ENCODE results near the gene PRAF2. TPM values are rescaled to one million over a fixed set of nuclear protein-coding genes. Genes with fewer than 3 reads are reported as not detected.
A peak's percentile ranks its signal among the peaks of the same experiment; 100 is the strongest.

Gene PRAF2
- total RNA-seq, 2 experiments from 2014 or later = 17.1 to 21.0 TPM

GRCh38 chrX:49102190-49102589 is 28.4 kb upstream of the PRAF2 start:
- intact Hi-C loops (cut with DNase I, micrococcal nuclease) = loop anchor here in 1 of 2 experiments (2.0 kb wide), 1 partner anchor 21 kb away; the partner anchor contains the start of gene GPKOW
- no peak for TF ChIP-seq CTCF (IDR thresholded peaks at IDR 0.05)
- no peaks in the 10 kb centered on the region for H3K27me3 ChIP-seq (ENCODE audit: control insufficient read depth in 1 of 2, insufficient read depth in 2 of 2, low read length in 2 of 2)
- H3K27ac Mint-ChIP-seq = no peak overlapping the region
- peak overlapping the region; percentile 69 for H3K4me3 Mint-ChIP-seq
- POLR2A ChIA-PET = no interaction called here
- H3K4me3 ChIP-seq (ENCODE audit: low read length) = no peak overlapping the region
- peaks cover 17% of the 10 kb centered on the region for H3K4me1 ChIP-seq (ENCODE audit: insufficient read depth, low read length)
- H3K36me3 ChIP-seq (ENCODE audit: insufficient read depth, low read length) = no peaks in the 10 kb centered on the region
- H3K27ac ChIP-seq (ENCODE audit: low read depth in 1 of 2, low read length in 2 of 2) = no peak overlapping the region
- DNase-seq (no peak), ATAC-seq (ENCODE audit: poor library complexity) (no peak)
- H3K27me3 Mint-ChIP-seq = no peaks in the 10 kb centered on the region
- peaks cover 11% of the 10 kb centered on the region for H3K4me1 Mint-ChIP-seq (ENCODE audit: low read depth)
- no peaks in the 10 kb centered on the region for H3K9me3 ChIP-seq (ENCODE audit: control insufficient read depth in 1 of 2, insufficient read depth in 1 of 2, low read length in 2 of 2)
- no peaks in the 10 kb centered on the region for H3K9me3 Mint-ChIP-seq
- H3K36me3 Mint-ChIP-seq (ENCODE audit: low read depth) = peaks cover 9% of the 10 kb centered on the region
- CTCF ChIA-PET = no interaction called here

- intact Hi-C loops (cut with DNase I, micrococcal nuclease) = loop anchor here (2.0 kb wide), 2 partner anchors 27 to 59 kb away; partner anchors contain the start of genes PRAF2 (in 1 of the 2) and TFE3 (in 1 of the 2)
- no peak for TF ChIP-seq CTCF (IDR thresholded peaks at IDR 0.05)
- peaks cover 11% of the 10 kb centered on the region for H3K4me1 Mint-ChIP-seq (ENCODE audit: low read depth)
- H3K4me3 Mint-ChIP-seq = peak overlapping the region; percentile 54
- Histone ChIP-seq H3K36me3 (ENCODE audit: insufficient read depth, low read length) (no peaks in the 10 kb centered on the region), H3K9me3 (ENCODE audit: control insufficient read depth in 1 of 2, insufficient read depth in 1 of 2, low read length in 2 of 2) (no peaks in the 10 kb centered on the region), H3K4me1 (ENCODE audit: insufficient read depth, low read length) (peaks cover 17% of the 10 kb centered on the region), H3K4me3 (ENCODE audit: low read length) (peak overlapping the region; percentile 66), H3K27me3 (ENCODE audit: control insufficient read depth in 1 of 2, insufficient read depth in 2 of 2, low read length in 2 of 2) (no peaks in the 10 kb centered on the region), H3K27ac (ENCODE audit: low read depth in 1 of 2, low read length in 2 of 2) (peak overlapping the region in 1 of 2 donors; percentile 75)
- no peaks in the 10 kb centered on the region for H3K27me3 Mint-ChIP-seq
- H3K36me3 Mint-ChIP-seq (ENCODE audit: low read depth) = peaks cover 4% of the 10 kb centered on the region
- ATAC-seq (ENCODE audit: poor library complexity) = no peak
- no peak for DNase-seq
- H3K9me3 Mint-ChIP-seq = no peaks in the 10 kb centered on the region
- ChIA-PET POLR2A (interaction anchor here (1.0 kb wide), 7 partner anchors 21 to 562 kb away, joined by 3 to 9 read pairs (median 6); partner anchors contain the start of genes OTUD5, TBC1D25, TFE3 and WDR45), CTCF (no interaction called here)
- H3K27ac Mint-ChIP-seq = no peak overlapping the region
These were observed 27.8 kb upstream of the PRAF2 start for GRCh38 chrX:49101629-49101984.

- DNase-seq (peak; percentile 75 to 95 (median 84)), ATAC-seq (ENCODE audit: poor library complexity) (peak; percentile 90)
- Mint-ChIP-seq H3K9me3 (no peaks in the 10 kb centered on the region), H3K27ac (peak overlapping the region; percentile 87), H3K4me1 (ENCODE audit: low read depth) (peaks cover 11% of the 10 kb centered on the region), H3K4me3 (peak overlapping the region; percentile 94), H3K27me3 (no peaks in the 10 kb centered on the region), H3K36me3 (ENCODE audit: low read depth) (peaks cover 4% of the 10 kb centered on the region)
- CTCF ChIA-PET = interaction anchor here (1.2 kb wide), 1 partner anchor 92 kb away, joined by 3 read pairs; no protein-coding TSS in a partner anchor
- Histone ChIP-seq H3K9me3 (ENCODE audit: control insufficient read depth in 1 of 2, insufficient read depth in 1 of 2, low read length in 2 of 2) (no peaks in the 10 kb centered on the region), H3K4me3 (ENCODE audit: low read length) (peak overlapping the region; percentile 66), H3K4me1 (ENCODE audit: insufficient read depth, low read length) (peaks cover 17% of the 10 kb centered on the region), H3K36me3 (ENCODE audit: insufficient read depth, low read length) (no peaks in the 10 kb centered on the region), H3K27me3 (ENCODE audit: control insufficient read depth in 1 of 2, insufficient read depth in 2 of 2, low read length in 2 of 2) (no peaks in the 10 kb centered on the region), H3K27ac (ENCODE audit: low read depth in 1 of 2, low read length in 2 of 2) (peak overlapping the region; percentile 75 to 81)
- TF ChIP-seq CTCF (IDR thresholded peaks at IDR 0.05) = no peak
- POLR2A ChIA-PET = interaction anchor here (1.0 kb wide), 7 partner anchors 21 to 562 kb away, joined by 3 to 9 read pairs (median 6); partner anchors contain the start of genes OTUD5, TBC1D25, TFE3 and WDR45
- intact Hi-C loops (cut with DNase I, micrococcal nuclease) = loop anchor here (2.0 kb wide), 2 partner anchors 26 to 58 kb away; partner anchors contain the start of genes PRAF2 (in 1 of the 2) and TFE3 (in 1 of the 2)
These were observed 27.2 kb upstream of the PRAF2 start for GRCh38 chrX:49100704-49101628.

Measured in CD4-positive, alpha-beta T cell (primary cell).